ENCODE data around the gene THAP5.
A peak's percentile ranks its signal among the peaks of the same experiment; 100 is the strongest.
"Not testable (repeated sequence)": the region's sequence is repeated elsewhere in the genome, so short reads cannot be mapped to it uniquely, and the experiment has no call there.

Gene THAP5

GRCh38 chr7:108585843-108586242 lies 16.3 kb upstream of the THAP5 start:
- DNase-seq (ENCODE audit: low read depth in 1 of 2, low spot score in 1 of 2): no peak

- DNase-seq (ENCODE audit: low read depth in 1 of 2, low spot score in 1 of 2): no peak
Measured at GRCh38 chr7:108584211-108584610, 14.7 kb upstream of the THAP5 start.

GRCh38 chr7:108581655-108582491 lies 12.4 kb upstream of the THAP5 start:
- no peak for DNase-seq (ENCODE audit: low read depth in 1 of 2, low spot score in 1 of 2)

DNA sequence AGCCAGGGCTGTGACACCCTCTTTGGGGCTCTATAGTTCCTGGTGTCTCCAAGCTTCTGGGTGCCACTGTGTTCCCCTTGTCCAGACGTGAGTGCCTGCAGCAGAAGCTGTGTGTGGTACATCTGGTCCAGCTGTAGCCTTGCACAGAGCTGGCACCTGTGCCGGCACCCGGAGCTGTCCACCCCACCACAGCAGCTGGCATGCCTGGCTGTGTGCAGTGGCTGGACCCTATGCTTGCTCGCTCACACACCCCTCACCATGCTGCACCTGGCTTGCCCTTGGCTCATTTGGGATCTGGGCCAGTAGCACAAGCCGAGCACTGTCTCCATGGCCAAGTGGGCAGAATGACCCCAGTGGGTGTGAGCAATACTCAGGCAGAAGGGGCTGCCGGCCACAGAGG lies 10.8 kb upstream of the THAP5 start:
- DNase-seq (ENCODE audit: low read depth in 1 of 2, low spot score in 1 of 2): no peak

DNA sequence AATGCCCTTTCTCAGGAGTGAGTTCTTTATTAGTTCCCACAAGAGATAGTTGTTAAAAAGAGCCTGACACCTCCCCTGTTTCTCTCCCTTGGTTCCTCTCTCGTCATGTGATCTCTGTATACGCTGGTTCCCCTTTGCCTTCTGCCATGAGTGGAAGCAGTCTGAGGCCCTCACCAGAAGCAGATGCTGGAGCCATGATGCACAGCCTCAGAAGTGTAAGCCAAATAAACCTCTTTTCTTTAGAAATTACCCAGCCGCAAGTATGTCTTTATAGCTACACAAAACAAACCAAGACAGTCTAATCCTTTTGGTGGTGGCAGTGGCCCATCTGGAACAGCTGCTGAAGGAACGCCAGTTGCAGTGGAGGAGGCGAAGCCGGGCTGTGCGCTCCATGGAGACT lies 9.4 kb upstream of the THAP5 start:
- DNase-seq (ENCODE audit: low read depth in 1 of 2, low spot score in 1 of 2): no peak

DNA sequence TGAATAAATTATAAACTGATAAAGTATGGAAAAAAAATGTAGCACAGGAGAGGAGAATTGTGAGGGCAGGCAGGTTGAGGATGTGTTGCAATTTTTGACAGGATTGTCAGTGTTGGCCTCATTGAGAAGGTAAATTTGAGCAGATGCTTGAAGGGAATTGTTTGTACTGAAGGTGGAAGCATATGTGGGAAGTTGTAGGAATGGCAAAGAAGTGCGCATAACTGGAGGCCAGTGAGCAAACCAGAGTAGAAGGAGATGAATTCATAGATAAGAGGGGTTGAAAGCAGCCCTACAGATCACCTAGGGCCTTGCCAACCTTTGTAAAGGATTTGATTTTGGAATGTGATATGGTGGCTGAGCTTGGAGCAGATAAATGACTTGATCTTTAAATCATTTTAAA lies 6.6 kb upstream of the THAP5 start:
- no peak for DNase-seq (ENCODE audit: low read depth in 1 of 2, low spot score in 1 of 2)

GRCh38 chr7:108575156-108575555 lies 5.7 kb upstream of the THAP5 start:
- no peak for DNase-seq (ENCODE audit: low read depth in 1 of 2, low spot score in 1 of 2)

DNA sequence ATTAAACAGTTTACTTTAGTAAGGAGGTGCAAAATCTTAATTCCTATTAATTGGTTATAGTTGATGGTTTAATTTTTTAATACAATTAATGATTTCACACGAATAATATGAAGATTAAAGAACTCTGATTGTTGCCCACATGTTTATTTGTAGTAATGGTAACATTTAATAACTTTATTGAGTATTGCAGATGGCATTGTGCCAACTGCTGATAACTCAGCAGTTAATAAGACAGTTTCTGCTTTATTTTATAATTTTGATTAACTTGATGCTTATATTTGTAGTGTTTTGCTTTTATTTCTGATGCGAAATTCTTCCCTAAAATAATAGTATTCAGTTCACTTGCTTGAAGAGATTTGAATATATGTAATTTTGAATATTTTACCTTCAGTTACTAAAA lies 3.0 kb upstream of the THAP5 start:
- DNase-seq (ENCODE audit: low read depth in 1 of 2, low spot score in 1 of 2): no peak

DNA sequence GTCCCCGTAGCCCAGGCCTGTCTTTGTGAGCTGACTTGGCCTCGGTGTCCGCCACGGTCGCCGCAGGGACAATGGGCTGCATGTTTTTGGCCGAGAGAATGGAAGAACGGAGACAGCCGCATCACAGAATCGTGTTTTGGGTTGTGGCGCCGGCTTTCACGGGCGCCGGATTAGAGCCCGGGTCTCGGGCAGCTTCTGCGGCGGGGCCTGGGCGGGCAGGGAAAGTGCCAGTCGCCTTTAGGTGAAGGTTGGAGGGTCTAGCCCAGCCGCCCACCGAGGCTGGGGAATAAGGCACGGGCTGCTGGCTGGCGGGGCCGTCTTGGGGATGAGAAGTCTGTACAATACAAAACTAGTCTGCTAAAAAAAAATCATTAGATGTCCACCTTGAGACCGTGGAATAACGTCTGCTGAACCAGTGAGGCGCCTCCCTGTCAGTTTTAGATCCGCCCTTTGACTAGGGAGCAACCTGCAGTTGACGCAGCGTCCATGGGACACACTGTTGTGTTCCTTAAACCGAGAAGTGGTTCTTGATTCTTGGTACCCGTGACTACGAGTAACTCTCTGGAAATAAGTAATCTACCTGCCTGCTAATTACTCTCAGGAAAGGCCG lies 745 bp upstream of the THAP5 start:
- DNase-seq (ENCODE audit: low read depth in 1 of 2, low spot score in 1 of 2): peak in 1 of 2 donors; percentile 31

GRCh38 chr7:108568801-108569380 lies 615 bp downstream of the THAP5 start:
- no peak for DNase-seq (ENCODE audit: low read depth in 1 of 2, low spot score in 1 of 2)

DNA sequence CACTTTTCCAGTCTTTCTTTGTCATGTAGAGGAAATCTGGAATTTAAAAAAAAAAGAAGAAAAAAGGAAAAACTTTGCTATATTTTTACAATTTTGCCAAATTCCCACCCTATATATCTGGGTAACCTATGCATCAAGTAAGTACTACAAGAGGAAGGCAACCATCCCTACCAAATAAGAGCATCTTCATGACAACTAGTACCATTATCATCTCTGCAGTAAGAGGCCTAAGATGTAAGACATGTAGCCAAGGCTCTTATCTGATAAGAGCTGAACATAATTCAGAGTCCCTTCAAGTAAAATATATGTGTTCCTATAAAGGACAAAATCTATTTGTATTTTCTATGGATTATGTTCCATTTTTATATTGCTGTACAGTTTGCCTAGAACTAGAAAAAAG lies 3.5 kb downstream of the THAP5 start:
- DNase-seq (ENCODE audit: low read depth in 1 of 2, low spot score in 1 of 2): no peak

DNA sequence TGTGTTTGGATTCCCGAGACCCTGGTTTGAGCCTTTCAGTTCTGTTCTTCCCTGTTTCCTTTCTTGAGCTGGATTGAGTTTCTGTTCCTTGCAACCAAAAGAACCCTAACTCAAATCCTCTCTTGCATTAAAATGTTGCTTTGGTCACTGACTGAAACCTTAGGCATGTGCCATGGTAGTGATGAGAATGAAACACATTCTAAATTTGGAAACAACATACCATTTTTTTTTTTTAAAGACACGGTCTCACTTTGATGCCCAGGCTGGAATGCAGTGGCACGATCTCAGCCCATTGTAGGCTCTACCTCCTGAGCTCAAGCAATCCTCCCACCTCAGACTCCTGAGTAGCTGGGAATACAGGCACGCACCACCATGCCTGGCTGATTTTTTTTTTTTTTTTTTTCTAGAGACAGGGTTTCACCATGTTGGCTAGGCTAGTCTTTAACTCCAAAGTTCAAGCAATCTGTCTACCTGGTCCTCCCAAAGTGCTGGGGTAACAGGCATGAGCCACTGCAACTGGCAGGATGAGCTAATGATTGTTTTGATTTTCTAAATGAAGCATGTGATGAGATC lies 8.4 kb downstream of the THAP5 start:
- DNase-seq (ENCODE audit: low read depth in 1 of 2, low spot score in 1 of 2): no peak

DNA sequence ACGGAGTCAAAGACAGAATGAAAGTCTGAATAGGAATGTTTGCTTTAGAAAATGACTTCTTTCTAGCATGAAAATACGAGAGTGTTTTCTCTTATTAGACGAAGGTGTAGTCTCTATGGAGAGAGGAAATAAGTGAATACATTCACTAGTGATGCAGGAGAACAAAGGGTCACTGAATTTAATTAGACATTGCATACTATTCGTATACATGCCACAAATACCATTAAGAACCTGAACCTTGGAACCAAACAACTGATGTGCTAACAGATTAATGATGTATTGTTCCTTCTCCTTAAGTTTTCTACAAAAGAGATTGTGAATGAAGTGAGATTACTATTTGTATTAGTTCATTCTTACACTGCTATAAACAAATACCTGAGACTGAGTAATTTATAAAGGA lies 10.3 kb downstream of the THAP5 start:
- DNase-seq (ENCODE audit: low read depth in 1 of 2, low spot score in 1 of 2): no peak

DNA sequence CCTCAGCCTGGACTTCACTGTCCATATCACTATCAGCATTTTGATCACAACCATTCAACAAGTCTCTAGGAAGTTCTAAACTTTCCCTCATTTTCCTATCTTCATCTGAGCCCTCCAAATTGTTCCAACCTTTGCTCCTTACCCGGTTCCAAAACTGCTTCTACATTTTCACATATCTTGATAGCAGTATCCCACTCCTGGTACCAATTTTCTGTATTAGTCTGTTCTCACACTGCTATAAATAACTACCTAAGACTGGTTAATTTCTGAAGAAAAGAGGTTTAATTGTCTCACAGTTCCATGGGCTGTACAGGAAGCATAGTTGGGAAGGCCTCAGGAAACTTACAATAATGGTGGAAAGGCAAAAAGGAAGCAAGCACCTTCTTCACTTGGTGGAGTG lies 11.9 kb downstream of the THAP5 start:
- DNase-seq (ENCODE audit: low read depth in 1 of 2, low spot score in 1 of 2): no peak

- no peak for DNase-seq (ENCODE audit: low read depth in 1 of 2, low spot score in 1 of 2)
Measured at GRCh38 chr7:108557191-108557590, 12.3 kb downstream of the THAP5 start.

DNA sequence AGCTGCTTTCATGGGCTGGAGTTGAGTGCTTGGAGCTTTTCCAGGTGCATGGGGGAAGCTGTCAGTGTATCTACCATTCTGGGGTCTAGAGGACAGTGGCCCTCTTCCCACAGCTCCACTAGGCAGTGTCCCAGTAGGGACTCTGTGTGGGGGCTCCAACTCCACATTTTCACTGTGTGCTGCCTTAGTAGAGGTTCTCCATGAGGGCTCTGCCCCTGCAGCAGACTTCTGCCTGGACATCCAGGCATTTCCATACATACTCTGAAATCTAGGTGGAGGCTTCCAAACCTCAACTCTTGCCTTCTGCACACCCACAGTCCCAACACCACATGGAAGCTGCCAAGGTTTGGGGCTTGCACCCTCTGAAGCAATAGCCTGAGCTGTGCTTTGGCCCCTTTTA lies 12.8 kb downstream of the THAP5 start:
- not testable (repeated sequence) for DNase-seq (ENCODE audit: low read depth in 1 of 2, low spot score in 1 of 2)

- DNase-seq (ENCODE audit: low read depth in 1 of 2, low spot score in 1 of 2): not testable (repeated sequence)
Measured at GRCh38 chr7:108548141-108548896, 21.2 kb downstream of the THAP5 start.

- DNase-seq (ENCODE audit: low read depth in 1 of 2, low spot score in 1 of 2): no peak
Measured at GRCh38 chr7:108541478-108541877, 28.0 kb downstream of the THAP5 start.

DNA sequence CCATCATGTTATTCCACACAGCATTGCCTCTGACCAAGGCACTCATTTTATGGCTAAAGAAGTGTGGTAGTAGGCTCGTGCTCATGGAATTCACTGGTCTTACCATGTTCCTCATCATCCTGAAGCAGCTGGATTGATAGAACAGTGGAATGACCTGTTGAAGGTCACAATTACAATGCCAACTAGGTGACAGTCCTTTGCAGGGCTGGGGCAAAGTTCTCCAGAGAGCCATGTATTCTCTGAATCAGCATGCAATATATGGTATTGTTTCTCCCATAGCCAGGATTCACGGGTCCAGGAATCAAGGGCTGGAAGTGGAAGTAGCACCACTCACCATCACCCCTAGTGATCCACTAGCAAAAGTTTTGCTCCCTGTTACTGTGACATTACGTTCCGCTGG lies 30.8 kb downstream of the THAP5 start:
- not testable (repeated sequence) for DNase-seq (ENCODE audit: low read depth in 1 of 2, low spot score in 1 of 2)

DNA sequence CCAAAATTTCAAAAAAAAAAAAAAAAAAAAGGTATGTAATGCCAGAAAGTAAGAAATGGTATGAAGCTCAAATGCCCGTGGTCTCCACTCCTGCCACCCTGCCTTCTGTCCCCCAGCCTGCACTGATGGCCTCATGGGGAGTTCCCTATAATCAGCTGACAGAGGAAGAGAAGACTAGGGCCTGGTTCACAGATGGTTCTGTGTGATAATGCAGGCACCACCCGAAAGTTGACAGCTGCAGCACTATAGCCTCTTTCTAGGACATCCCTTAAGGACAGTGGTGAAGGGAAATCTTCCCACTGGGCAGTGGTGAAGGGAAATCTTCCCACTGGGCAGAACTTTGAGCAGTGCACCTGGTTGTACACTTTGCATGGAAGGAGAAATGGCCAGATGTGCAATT lies 31.3 kb downstream of the THAP5 start:
- DNase-seq (ENCODE audit: low read depth in 1 of 2, low spot score in 1 of 2): not testable (repeated sequence)

- no peak for DNase-seq (ENCODE audit: low read depth in 1 of 2, low spot score in 1 of 2)
Measured at GRCh38 chr7:108537229-108537628, 32.3 kb downstream of the THAP5 start.
